ENCODE measurements around the gene ZNF600. TPM values are rescaled to one million over a fixed set of nuclear protein-coding genes. Genes with fewer than 3 reads are reported as not detected.
A peak's percentile ranks its signal among the peaks of the same experiment; 100 is the strongest.
"Not testable (repeated sequence)": the region's sequence is repeated elsewhere in the genome, so short reads cannot be mapped to it uniquely, and the experiment has no call there.

ZNF600 gene
- total RNA-seq, 1 donor from 2014 or later, result 6.4 TPM

GRCh38 chr19:52778811-52779210 lies 7.8 kb downstream of the ZNF600 start:
- H3K4me3 ChIP-seq (ENCODE audit: insufficient read depth, low read depth, low read length), result no peak overlapping the region
- H3K27me3 Mint-ChIP-seq (ENCODE audit: low read depth, unreplicated experiment), result no peaks in the 10 kb centered on the region
- H3K4me2 ChIP-seq (ENCODE audit: low read length), result no peak overlapping the region
- no peak overlapping the region for H3K27ac Mint-ChIP-seq (ENCODE audit: unreplicated experiment)
- no peaks in the 10 kb centered on the region for H3K79me2 ChIP-seq (ENCODE audit: insufficient read depth, low read length)
- H2AFZ ChIP-seq (ENCODE audit: low read depth, low read length), result no peak overlapping the region
- peaks cover 3% of the 10 kb centered on the region for H3K9me3 ChIP-seq (ENCODE audit: insufficient read depth, low read depth, low read length)
- peaks cover 18% of the 10 kb centered on the region for H3K9me3 Mint-ChIP-seq (ENCODE audit: unreplicated experiment)
- peak overlapping the region; percentile 17 for H3K4me3 Mint-ChIP-seq (ENCODE audit: unreplicated experiment)
- DNase-seq (ENCODE audit: low read depth) (no peak), FAIRE-seq (no peak)
- no peaks in the 10 kb centered on the region for H3K36me3 ChIP-seq (ENCODE audit: insufficient read depth, low read length)
- TF ChIP-seq CTCF (IDR thresholded peaks at IDR 0.05; ENCODE audit: insufficient read depth, low read depth, low read length) (no peak), EZH2 (IDR thresholded peaks at IDR 0.05; ENCODE audit: insufficient read depth, low read length) (no peak)
- H3K36me3 Mint-ChIP-seq (ENCODE audit: low read depth, unreplicated experiment), result peaks cover 42% of the 10 kb centered on the region
- H3K27ac ChIP-seq (ENCODE audit: low read depth, low read length), result no peak overlapping the region
- peaks cover 10% of the 10 kb centered on the region for H3K4me1 Mint-ChIP-seq (ENCODE audit: low read depth, unreplicated experiment)
- no peaks in the 10 kb centered on the region for H3K4me1 ChIP-seq (ENCODE audit: insufficient read depth, low read length)
- no peaks in the 10 kb centered on the region for H4K20me1 ChIP-seq (ENCODE audit: insufficient read depth, low read length)
- no peak overlapping the region for H3K9ac ChIP-seq (ENCODE audit: low read length)
- no peaks in the 10 kb centered on the region for H3K27me3 ChIP-seq (ENCODE audit: insufficient read depth, low read length)

- not testable (repeated sequence) for H3K4me1 ChIP-seq (ENCODE audit: insufficient read depth, low read length); H3K4me2 ChIP-seq (ENCODE audit: low read length); H3K27ac ChIP-seq (ENCODE audit: low read depth, low read length); H4K20me1 ChIP-seq (ENCODE audit: insufficient read depth, low read length); H3K4me1 Mint-ChIP-seq (ENCODE audit: low read depth, unreplicated experiment); H3K4me3 ChIP-seq (ENCODE audit: insufficient read depth, low read depth, low read length); H3K27me3 ChIP-seq (ENCODE audit: insufficient read depth, low read length); H3K79me2 ChIP-seq (ENCODE audit: insufficient read depth, low read length); FAIRE-seq; H3K36me3 ChIP-seq (ENCODE audit: insufficient read depth, low read length); H3K9ac ChIP-seq (ENCODE audit: low read length); H3K27me3 Mint-ChIP-seq (ENCODE audit: low read depth, unreplicated experiment); H3K36me3 Mint-ChIP-seq (ENCODE audit: low read depth, unreplicated experiment); DNase-seq (ENCODE audit: low read depth); H2AFZ ChIP-seq (ENCODE audit: low read depth, low read length); H3K4me3 Mint-ChIP-seq (ENCODE audit: unreplicated experiment); H3K9me3 ChIP-seq (ENCODE audit: insufficient read depth, low read depth, low read length); H3K27ac Mint-ChIP-seq (ENCODE audit: unreplicated experiment)
- H3K9me3 Mint-ChIP-seq (ENCODE audit: unreplicated experiment), result peaks cover 34% of the 10 kb centered on the region
These were observed 30.1 kb downstream of the ZNF600 start for GRCh38 chr19:52756447-52756846.

- peaks cover 9% of the 10 kb centered on the region for H3K9me3 Mint-ChIP-seq (ENCODE audit: unreplicated experiment)
- no peaks in the 10 kb centered on the region for H3K27me3 Mint-ChIP-seq (ENCODE audit: low read depth, unreplicated experiment)
- Histone ChIP-seq H3K27me3 (ENCODE audit: insufficient read depth, low read length) (no peaks in the 10 kb centered on the region), H3K4me3 (ENCODE audit: insufficient read depth, low read depth, low read length) (no peak overlapping the region), H4K20me1 (ENCODE audit: insufficient read depth, low read length) (no peaks in the 10 kb centered on the region), H3K4me1 (ENCODE audit: insufficient read depth, low read length) (no peaks in the 10 kb centered on the region), H3K9me3 (ENCODE audit: insufficient read depth, low read depth, low read length) (peaks cover 3% of the 10 kb centered on the region), H3K9ac (ENCODE audit: low read length) (no peak overlapping the region), H2AFZ (ENCODE audit: low read depth, low read length) (no peak overlapping the region), H3K4me2 (ENCODE audit: low read length) (no peak overlapping the region), H3K36me3 (ENCODE audit: insufficient read depth, low read length) (no peaks in the 10 kb centered on the region), H3K79me2 (ENCODE audit: insufficient read depth, low read length) (no peaks in the 10 kb centered on the region), H3K27ac (ENCODE audit: low read depth, low read length) (no peak overlapping the region)
- no peak overlapping the region for H3K27ac Mint-ChIP-seq (ENCODE audit: unreplicated experiment)
- FAIRE-seq (no peak), DNase-seq (ENCODE audit: low read depth) (no peak)
- no peaks in the 10 kb centered on the region for H3K4me1 Mint-ChIP-seq (ENCODE audit: low read depth, unreplicated experiment)
- no peak for TF ChIP-seq CTCF (IDR thresholded peaks at IDR 0.05; ENCODE audit: insufficient read depth, low read depth, low read length)
- no peak for TF ChIP-seq EZH2 (IDR thresholded peaks at IDR 0.05; ENCODE audit: insufficient read depth, low read length)
- H3K4me3 Mint-ChIP-seq (ENCODE audit: unreplicated experiment), result no peak overlapping the region
- no peaks in the 10 kb centered on the region for H3K36me3 Mint-ChIP-seq (ENCODE audit: low read depth, unreplicated experiment)
These were observed 36.8 kb downstream of the ZNF600 start for GRCh38 chr19:52749780-52750179.

All from astrocyte (in vitro differentiated cells and primary cell).